ENCODE results near the gene ZNHIT2. TPM values are rescaled to one million over a fixed set of nuclear protein-coding genes. Genes with fewer than 3 reads are reported as not detected.
A peak's percentile ranks its signal among the peaks of the same experiment; 100 is the strongest.

The ZNHIT2 gene
- total and polyA plus RNA-seq, 2 of the 13 experiments (the other 11 are each of a cell fraction or from before 2014, with no cell fraction given) = 1.1 to 6.5 TPM

DNA sequence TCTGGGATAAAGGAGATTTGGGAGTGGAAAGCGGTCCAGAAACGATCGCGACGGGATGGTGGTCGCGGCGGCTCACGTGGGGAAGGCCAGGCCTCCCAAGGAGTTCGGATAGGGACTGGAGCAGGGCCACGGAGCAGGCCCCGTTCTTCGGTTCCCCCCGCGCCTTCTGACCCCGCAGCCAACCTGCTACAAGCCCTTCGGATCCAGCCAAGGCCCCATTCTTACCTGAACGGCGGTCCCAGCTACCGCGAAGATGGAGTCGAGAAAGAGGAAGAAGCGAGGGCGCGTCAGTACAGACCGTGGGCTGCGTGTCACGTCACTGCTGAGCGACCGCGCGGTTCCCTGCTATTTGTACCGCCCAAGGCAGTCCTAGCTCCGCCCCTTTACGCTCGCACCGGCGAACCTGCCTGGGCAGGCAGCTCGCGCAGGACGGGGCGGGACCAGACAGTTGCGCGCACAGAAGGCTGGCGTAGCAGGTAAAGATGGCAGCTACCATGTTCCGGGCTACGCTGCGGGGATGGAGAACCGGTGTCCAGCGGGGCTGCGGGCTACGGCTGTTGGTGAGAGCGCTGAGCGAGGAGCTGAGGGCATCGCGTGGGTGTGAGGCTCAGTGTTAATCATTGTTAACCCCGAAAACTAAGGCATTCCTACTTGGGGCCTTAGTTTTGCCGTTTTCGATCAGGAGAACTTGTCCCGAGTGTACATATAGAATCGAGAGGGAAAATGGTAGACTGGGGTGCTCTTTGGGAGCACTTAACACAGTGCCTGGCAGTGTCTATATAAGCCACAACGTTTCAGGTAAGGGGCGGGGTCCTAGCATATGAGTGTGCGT lies 4.6 kb upstream of the ZNHIT2 start, which contains the start of the genes FAU and MRPL49 (continued):
- TF ChIP-seq, protein P1, sequence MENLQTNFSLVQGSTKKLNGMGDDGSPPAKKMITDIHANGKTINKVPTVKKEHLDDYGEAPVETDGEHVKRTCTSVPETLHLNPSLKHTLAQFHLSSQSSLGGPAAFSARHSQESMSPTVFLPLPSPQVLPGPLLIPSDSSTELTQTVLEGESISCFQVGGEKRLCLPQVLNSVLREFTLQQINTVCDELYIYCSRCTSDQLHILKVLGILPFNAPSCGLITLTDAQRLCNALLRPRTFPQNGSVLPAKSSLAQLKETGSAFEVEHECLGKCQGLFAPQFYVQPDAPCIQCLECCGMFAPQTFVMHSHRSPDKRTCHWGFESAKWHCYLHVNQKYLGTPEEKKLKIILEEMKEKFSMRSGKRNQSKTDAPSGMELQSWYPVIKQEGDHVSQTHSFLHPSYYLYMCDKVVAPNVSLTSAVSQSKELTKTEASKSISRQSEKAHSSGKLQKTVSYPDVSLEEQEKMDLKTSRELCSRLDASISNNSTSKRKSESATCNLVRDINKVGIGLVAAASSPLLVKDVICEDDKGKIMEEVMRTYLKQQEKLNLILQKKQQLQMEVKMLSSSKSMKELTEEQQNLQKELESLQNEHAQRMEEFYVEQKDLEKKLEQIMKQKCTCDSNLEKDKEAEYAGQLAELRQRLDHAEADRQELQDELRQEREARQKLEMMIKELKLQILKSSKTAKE (CRISPR knock-in tag; IDR thresholded peaks at IDR 0.05; ENCODE audit: borderline replicate concordance) = peak; percentile 47; the same call in 1 of the 2 replicates
- TF ChIP-seq, protein P2, sequence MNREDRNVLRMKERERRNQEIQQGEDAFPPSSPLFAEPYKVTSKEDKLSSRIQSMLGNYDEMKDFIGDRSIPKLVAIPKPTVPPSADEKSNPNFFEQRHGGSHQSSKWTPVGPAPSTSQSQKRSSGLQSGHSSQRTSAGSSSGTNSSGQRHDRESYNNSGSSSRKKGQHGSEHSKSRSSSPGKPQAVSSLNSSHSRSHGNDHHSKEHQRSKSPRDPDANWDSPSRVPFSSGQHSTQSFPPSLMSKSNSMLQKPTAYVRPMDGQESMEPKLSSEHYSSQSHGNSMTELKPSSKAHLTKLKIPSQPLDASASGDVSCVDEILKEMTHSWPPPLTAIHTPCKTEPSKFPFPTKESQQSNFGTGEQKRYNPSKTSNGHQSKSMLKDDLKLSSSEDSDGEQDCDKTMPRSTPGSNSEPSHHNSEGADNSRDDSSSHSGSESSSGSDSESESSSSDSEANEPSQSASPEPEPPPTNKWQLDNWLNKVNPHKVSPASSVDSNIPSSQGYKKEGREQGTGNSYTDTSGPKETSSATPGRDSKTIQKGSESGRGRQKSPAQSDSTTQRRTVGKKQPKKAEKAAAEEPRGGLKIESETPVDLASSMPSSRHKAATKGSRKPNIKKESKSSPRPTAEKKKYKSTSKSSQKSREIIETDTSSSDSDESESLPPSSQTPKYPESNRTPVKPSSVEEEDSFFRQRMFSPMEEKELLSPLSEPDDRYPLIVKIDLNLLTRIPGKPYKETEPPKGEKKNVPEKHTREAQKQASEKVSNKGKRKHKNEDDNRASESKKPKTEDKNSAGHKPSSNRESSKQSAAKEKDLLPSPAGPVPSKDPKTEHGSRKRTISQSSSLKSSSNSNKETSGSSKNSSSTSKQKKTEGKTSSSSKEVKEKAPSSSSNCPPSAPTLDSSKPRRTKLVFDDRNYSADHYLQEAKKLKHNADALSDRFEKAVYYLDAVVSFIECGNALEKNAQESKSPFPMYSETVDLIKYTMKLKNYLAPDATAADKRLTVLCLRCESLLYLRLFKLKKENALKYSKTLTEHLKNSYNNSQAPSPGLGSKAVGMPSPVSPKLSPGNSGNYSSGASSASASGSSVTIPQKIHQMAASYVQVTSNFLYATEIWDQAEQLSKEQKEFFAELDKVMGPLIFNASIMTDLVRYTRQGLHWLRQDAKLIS (CRISPR knock-in tag; IDR thresholded peaks at IDR 0.05) = no peak
- peak; percentile 90 for TF ChIP-seq ZNF350 (CRISPR knock-in tag; IDR thresholded peaks at IDR 0.05; ENCODE audit: borderline replicate concordance, low read depth)
- TF ChIP-seq, protein P3, sequence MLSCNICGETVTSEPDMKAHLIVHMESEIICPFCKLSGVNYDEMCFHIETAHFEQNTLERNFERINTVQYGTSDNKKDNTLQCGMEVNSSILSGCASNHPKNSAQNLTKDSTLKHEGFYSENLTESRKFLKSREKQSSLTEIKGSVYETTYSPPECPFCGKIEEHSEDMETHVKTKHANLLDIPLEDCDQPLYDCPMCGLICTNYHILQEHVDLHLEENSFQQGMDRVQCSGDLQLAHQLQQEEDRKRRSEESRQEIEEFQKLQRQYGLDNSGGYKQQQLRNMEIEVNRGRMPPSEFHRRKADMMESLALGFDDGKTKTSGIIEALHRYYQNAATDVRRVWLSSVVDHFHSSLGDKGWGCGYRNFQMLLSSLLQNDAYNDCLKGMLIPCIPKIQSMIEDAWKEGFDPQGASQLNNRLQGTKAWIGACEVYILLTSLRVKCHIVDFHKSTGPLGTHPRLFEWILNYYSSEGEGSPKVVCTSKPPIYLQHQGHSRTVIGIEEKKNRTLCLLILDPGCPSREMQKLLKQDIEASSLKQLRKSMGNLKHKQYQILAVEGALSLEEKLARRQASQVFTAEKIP (CRISPR knock-in tag; IDR thresholded peaks at IDR 0.05; ENCODE audit: borderline replicate concordance) = no peak
- TF ChIP-seq ZNF841 (CRISPR knock-in tag; IDR thresholded peaks at IDR 0.05; ENCODE audit: borderline replicate concordance) = no peak
- no peak for TF ChIP-seq ZNF724P (CRISPR knock-in tag; IDR thresholded peaks at IDR 0.05; ENCODE audit: borderline replicate concordance)
- no peak for TF ChIP-seq ZNF607 (CRISPR knock-in tag; IDR thresholded peaks at IDR 0.05; ENCODE audit: borderline replicate concordance)
- peak; percentile 90; the same call in 1 of the 2 replicates for TF ChIP-seq CBFB (CRISPR knock-in tag; IDR thresholded peaks at IDR 0.05)
- TF ChIP-seq ZNF556 (CRISPR knock-in tag; IDR thresholded peaks at IDR 0.05; ENCODE audit: borderline replicate concordance) = peak; percentile 85; the same call in 1 of the 2 replicates
- peak; percentile 99 for TF ChIP-seq HOXA3 (CRISPR knock-in tag; IDR thresholded peaks at IDR 0.05)
- TF ChIP-seq NFE2 (CRISPR knock-in tag; IDR thresholded peaks at IDR 0.05) = no peak
- no peak for TF ChIP-seq NONO (IDR thresholded peaks at IDR 0.05)
- TF ChIP-seq NONO (CRISPR knock-in tag; conservative IDR thresholded peaks at IDR 0.05) = peak; percentile 96
- peak; percentile 98 for TF ChIP-seq CREB1 (IDR thresholded peaks at IDR 0.05)
- peak; percentile 98 for TF ChIP-seq CREB1 (CRISPR knock-in tag; IDR thresholded peaks at IDR 0.05)
- peak; percentile 41; the same call in 1 of the 2 replicates for TF ChIP-seq MIXL1 (CRISPR knock-in tag; IDR thresholded peaks at IDR 0.05)
- TF ChIP-seq HDAC2 (CRISPR knock-in tag; IDR thresholded peaks at IDR 0.05) = peak; percentile 79
- TF ChIP-seq, protein P4, sequence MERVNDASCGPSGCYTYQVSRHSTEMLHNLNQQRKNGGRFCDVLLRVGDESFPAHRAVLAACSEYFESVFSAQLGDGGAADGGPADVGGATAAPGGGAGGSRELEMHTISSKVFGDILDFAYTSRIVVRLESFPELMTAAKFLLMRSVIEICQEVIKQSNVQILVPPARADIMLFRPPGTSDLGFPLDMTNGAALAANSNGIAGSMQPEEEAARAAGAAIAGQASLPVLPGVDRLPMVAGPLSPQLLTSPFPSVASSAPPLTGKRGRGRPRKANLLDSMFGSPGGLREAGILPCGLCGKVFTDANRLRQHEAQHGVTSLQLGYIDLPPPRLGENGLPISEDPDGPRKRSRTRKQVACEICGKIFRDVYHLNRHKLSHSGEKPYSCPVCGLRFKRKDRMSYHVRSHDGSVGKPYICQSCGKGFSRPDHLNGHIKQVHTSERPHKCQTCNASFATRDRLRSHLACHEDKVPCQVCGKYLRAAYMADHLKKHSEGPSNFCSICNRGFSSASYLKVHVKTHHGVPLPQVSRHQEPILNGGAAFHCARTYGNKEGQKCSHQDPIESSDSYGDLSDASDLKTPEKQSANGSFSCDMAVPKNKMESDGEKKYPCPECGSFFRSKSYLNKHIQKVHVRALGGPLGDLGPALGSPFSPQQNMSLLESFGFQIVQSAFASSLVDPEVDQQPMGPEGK (CRISPR knock-in tag; IDR thresholded peaks at IDR 0.05) = peak; percentile 42; the same call in 1 of the 2 replicates
